Pons (tissue), 1 donor: ENCODE measurements around the gene PREX1.
"Not testable (repeated sequence)": the region's sequence is repeated elsewhere in the genome, so short reads cannot be mapped to it uniquely, and the experiment has no call there.

Experiments used
- DNase-seq: peaks from one replicate; pipeline ENCODE4 v3.0.0-alpha.2; 2016; ENCODE audit warnings: low spot score

Gene PREX1

GRCh38 chr20:48812600-48813445, 15.0 kb downstream of the PREX1 start:
- peak; percentile 88 for DNase-seq

GRCh38 chr20:48812114-48812513, 15.7 kb downstream of the PREX1 start:
- not testable (repeated sequence) for DNase-seq

GRCh38 chr20:48809673-48810072, 18.1 kb downstream of the PREX1 start:
- no peak for DNase-seq

GRCh38 chr20:48808382-48809034, 19.3 kb downstream of the PREX1 start:
- no peak for DNase-seq

GRCh38 chr20:48807586-48808381, 20.0 kb downstream of the PREX1 start:
- peak; percentile 90 for DNase-seq

- no peak for DNase-seq
Measured at GRCh38 chr20:48807051-48807450, 20.7 kb downstream of the PREX1 start.

GRCh38 chr20:48805716-48806115, 22.1 kb downstream of the PREX1 start:
- DNase-seq: no peak

- DNase-seq: no peak
Measured at GRCh38 chr20:48805286-48805685, 22.5 kb downstream of the PREX1 start.

GRCh38 chr20:48804300-48804980, 23.4 kb downstream of the PREX1 start:
- DNase-seq: no peak

GRCh38 chr20:48803176-48804053, 24.4 kb downstream of the PREX1 start:
- DNase-seq: no peak

- DNase-seq: no peak
Measured at GRCh38 chr20:48802647-48803046, 25.2 kb downstream of the PREX1 start.

- no peak for DNase-seq
Measured at GRCh38 chr20:48802216-48802615, 25.6 kb downstream of the PREX1 start.

GRCh38 chr20:48801197-48801596, 26.6 kb downstream of the PREX1 start:
- DNase-seq: no peak

GRCh38 chr20:48800177-48800576, 27.6 kb downstream of the PREX1 start:
- no peak for DNase-seq

- no peak for DNase-seq
Measured at GRCh38 chr20:48799328-48800105, 28.3 kb downstream of the PREX1 start.

GRCh38 chr20:48797850-48798747, 29.7 kb downstream of the PREX1 start:
- no peak for DNase-seq

- peak; percentile 96 for DNase-seq
Measured at GRCh38 chr20:48797275-48797825, 30.4 kb downstream of the PREX1 start.

- no peak for DNase-seq
Measured at GRCh38 chr20:48795732-48796131, 32.1 kb downstream of the PREX1 start.
